Neural progenitor cell (in vitro differentiated cells): ENCODE measurements around the gene ARHGAP24. TPM values are rescaled to one million over a fixed set of nuclear protein-coding genes. Genes with fewer than 3 reads are reported as not detected.

Experiments used
- DNase-seq: peaks from one replicate; pipeline ENCODE4 v3.0.0-alpha.2; 2016; ENCODE audit warnings: low spot score
- H2AFZ ChIP-seq: fragments of 200-600 bp; sonication (generic); replicated peaks from 2 replicates; pipeline ENCODE4 v1.6.1; 2016; ENCODE audit warnings: antibody characterized with exemption
- H3F3A ChIP-seq: fragments of 200-600 bp; sonication (generic); 2 replicates; pipeline ENCODE4 v1.6.1; 2016; ENCODE audit warnings: antibody characterized with exemption, low read depth
- H3K27ac ChIP-seq: fragments of 200-600 bp; sonication (generic); 2 replicates; pipeline ENCODE4 v1.5.1; 2016; ENCODE audit warnings: mild to moderate bottlenecking
- H3K27me3 ChIP-seq: fragments of 200-600 bp; sonication (generic); 2 replicates; pipeline ENCODE4 v1.6.1; 2016; ENCODE audit warnings: mild to moderate bottlenecking, moderate library complexity
- H3K36me3 ChIP-seq: fragments of 200-600 bp; sonication (generic); 2 replicates; pipeline ENCODE4 v1.5.1; 2016
- H3K4me1 ChIP-seq: fragments of 200-600 bp; sonication (generic); 2 replicates; pipeline ENCODE4 v1.6.1; 2016; ENCODE audit warnings: mixed run types
- H3K4me2 ChIP-seq: fragments of 200-600 bp; sonication (generic); 2 replicates; pipeline ENCODE4 v1.6.1; 2016
- H3K4me3 ChIP-seq: fragments of 200-600 bp; sonication (generic); 2 replicates; pipeline ENCODE4 v1.5.1; 2016
- H3K79me2 ChIP-seq: fragments of 200-600 bp; sonication (generic); 2 replicates; pipeline ENCODE4 v1.6.1; 2016; ENCODE audit warnings: low read depth
- H3K9ac ChIP-seq: fragments of 200-600 bp; sonication (generic); 2 replicates; pipeline ENCODE4 v1.6.1; 2016
- H3K9me3 ChIP-seq: fragments of 200-600 bp; sonication (generic); 2 replicates; pipeline ENCODE4 v1.5.1; 2016; ENCODE audit warnings: low read depth
- H4K20me1 ChIP-seq: fragments of 200-600 bp; sonication (generic); 2 replicates; pipeline ENCODE4 v1.6.1; 2016; ENCODE audit warnings: low read depth
- H3K27ac Mint-ChIP-seq: 3 replicates; pipeline ENCODE4 v1.8.0; 2021; ENCODE audit warnings: mixed read lengths
- H3K27me3 Mint-ChIP-seq: 2 replicates; pipeline ENCODE4 v1.8.0; 2022; ENCODE audit warnings: low read depth, mild to moderate bottlenecking, inconsistent platforms, moderate library complexity, mixed read lengths; ENCODE audit not compliant: insufficient read depth
- H3K36me3 Mint-ChIP-seq: 3 replicates; pipeline ENCODE4 v1.8.0; 2021; ENCODE audit warnings: mixed read lengths
- H3K4me1 Mint-ChIP-seq: 3 replicates; pipeline ENCODE4 v1.8.0; 2021; ENCODE audit warnings: mixed read lengths
- H3K4me3 Mint-ChIP-seq: 3 replicates; pipeline ENCODE4 v1.8.0; 2021; ENCODE audit warnings: mild to moderate bottlenecking, moderate library complexity, mixed read lengths
- H3K9me3 Mint-ChIP-seq: 3 replicates; pipeline ENCODE4 v1.8.0; 2020; ENCODE audit warnings: mixed read lengths
- CTCF ChIP-seq: fragments of 200-600 bp; sonication (generic); IDR thresholded peaks from 2 replicates; pipeline ENCODE4 v1.5.1; 2017; ENCODE audit warnings: antibody characterized with exemption, mild to moderate bottlenecking
- EZH2 ChIP-seq: fragments of 200-600 bp; sonication (generic); IDR thresholded peaks from 2 replicates; pipeline ENCODE4 v1.6.1; 2017; ENCODE audit warnings: antibody characterized with exemption, mild to moderate bottlenecking, moderate library complexity
- EZH2phosphoT487 ChIP-seq: fragments of 200-600 bp; sonication (generic); IDR thresholded peaks from 2 replicates; pipeline ENCODE4 v1.6.1; 2017; ENCODE audit warnings: antibody characterized with exemption
- total RNA-seq: library from RNA; depleted of rRNA; stranded (reverse); fragments of >200 nt; gene quantifications from 2 replicates; pipeline ENCODE4 v1.2.3, GENCODE V29; 2015; ENCODE audit warnings: low replicate concordance

ARHGAP24 gene
- total RNA-seq, result 2.2 and 2.6 TPM in 2 replicates

- H3K27me3 Mint-ChIP-seq, result peaks cover 5% of the 10 kb centered on the region
Measured at GRCh38 chr4:85474818-85475630, at the start of gene ARHGAP24. Gene ARHGAP24, plus strand, starts transcription at chr4:85475150.

GRCh38 chr4:85426366-85426765 lies 48.6 kb upstream of the ARHGAP24 start:
- H3F3A ChIP-seq, result no peaks in the 10 kb centered on the region
- no peak overlapping the region for H3K27ac Mint-ChIP-seq
- no peaks in the 10 kb centered on the region for H3K36me3 Mint-ChIP-seq
- no peaks in the 10 kb centered on the region for H3K27me3 Mint-ChIP-seq
- peaks cover 3% of the 10 kb centered on the region for H3K4me1 Mint-ChIP-seq
- H2AFZ ChIP-seq, result no peak overlapping the region
- no peak for DNase-seq
- no peaks in the 10 kb centered on the region for H3K9me3 ChIP-seq
- no peak for TF ChIP-seq EZH2phosphoT487
- no peak for TF ChIP-seq EZH2
- no peak for TF ChIP-seq CTCF
- no peaks in the 10 kb centered on the region for H3K27me3 ChIP-seq
- no peak overlapping the region for H3K4me3 ChIP-seq
- no peak overlapping the region for H3K4me3 Mint-ChIP-seq
- H3K27ac ChIP-seq, result no peak overlapping the region
- no peak overlapping the region for H3K9ac ChIP-seq
- no peaks in the 10 kb centered on the region for H3K9me3 Mint-ChIP-seq
- no peak overlapping the region for H3K4me2 ChIP-seq
- no peaks in the 10 kb centered on the region for H3K4me1 ChIP-seq
- no peaks in the 10 kb centered on the region for H3K79me2 ChIP-seq
- H3K36me3 ChIP-seq, result no peaks in the 10 kb centered on the region
- no peaks in the 10 kb centered on the region for H4K20me1 ChIP-seq

More at GRCh38 chr4:85474818-85475630, at the start of gene ARHGAP24:
- peak within 1 kb of the TSS; percentile 91 for H2AFZ ChIP-seq
- H3K4me1 Mint-ChIP-seq, result peaks cover 19% of the 10 kb centered on the region
- H3K27me3 ChIP-seq, result peaks cover 41% of the 10 kb centered on the region
- H3K9me3 ChIP-seq, result no peaks in the 10 kb centered on the region
- no peaks in the 10 kb centered on the region for H4K20me1 ChIP-seq
- H3K4me3 Mint-ChIP-seq, result peak within 1 kb of the TSS; percentile 95
- H3F3A ChIP-seq, result peaks cover 13% of the 10 kb centered on the region
- peak within 1 kb of the TSS; percentile 83 for H3K4me2 ChIP-seq
- H3K27ac Mint-ChIP-seq, result peak within 1 kb of the TSS; percentile 94
- H3K9ac ChIP-seq, result no peak within 1 kb of the TSS
- no peaks in the 10 kb centered on the region for H3K9me3 Mint-ChIP-seq
- DNase-seq, result peak; percentile 94
- H3K27ac ChIP-seq, result peak within 1 kb of the TSS; percentile 44
- H3K4me1 ChIP-seq, result peaks cover 6% of the 10 kb centered on the region
- H3K36me3 ChIP-seq, result no peaks in the 10 kb centered on the region
- H3K79me2 ChIP-seq, result no peaks in the 10 kb centered on the region
- no peak for TF ChIP-seq EZH2phosphoT487
- peak; percentile 33 for TF ChIP-seq EZH2
- H3K4me3 ChIP-seq, result peak within 1 kb of the TSS; percentile 61
- H3K36me3 Mint-ChIP-seq, result no peaks in the 10 kb centered on the region

GRCh38 chr4:85427123-85427522 lies 47.8 kb upstream of the ARHGAP24 start:
- H3K36me3 Mint-ChIP-seq, result no peaks in the 10 kb centered on the region
- H3K27ac ChIP-seq, result no peak overlapping the region

More at GRCh38 chr4:85427123-85427522, 47.8 kb upstream of the ARHGAP24 start:
- no peak overlapping the region for H2AFZ ChIP-seq
- no peak overlapping the region for H3K27ac Mint-ChIP-seq
- DNase-seq, result no peak
- no peaks in the 10 kb centered on the region for H3K9me3 Mint-ChIP-seq
- TF ChIP-seq CTCF, result no peak
- no peak for TF ChIP-seq EZH2phosphoT487
- no peak for TF ChIP-seq EZH2
- no peaks in the 10 kb centered on the region for H3K36me3 ChIP-seq
- H4K20me1 ChIP-seq, result no peaks in the 10 kb centered on the region
- H3K9ac ChIP-seq, result no peak overlapping the region
- no peaks in the 10 kb centered on the region for H3K27me3 ChIP-seq
- no peaks in the 10 kb centered on the region for H3K79me2 ChIP-seq
- no peaks in the 10 kb centered on the region for H3F3A ChIP-seq
- H3K4me1 Mint-ChIP-seq, result peaks cover 3% of the 10 kb centered on the region
- no peaks in the 10 kb centered on the region for H3K27me3 Mint-ChIP-seq
- no peak overlapping the region for H3K4me2 ChIP-seq
- H3K9me3 ChIP-seq, result no peaks in the 10 kb centered on the region
- H3K4me3 Mint-ChIP-seq, result no peak overlapping the region
- H3K4me1 ChIP-seq, result no peaks in the 10 kb centered on the region
- H3K4me3 ChIP-seq, result no peak overlapping the region
